HL-60 (cell line): ENCODE results near the gene CBX1.

ENCODE experiments used
- CTCF ChIP-seq: IDR thresholded peaks from one replicate; pipeline ENCODE4 v1.5.1; 2011; ENCODE audit warnings: low read length, control low read depth, inconsistent platforms; ENCODE audit not compliant: insufficient read depth
- POLR2AphosphoS5 ChIP-seq: IDR thresholded peaks from 2 replicates; pipeline ENCODE4 v1.6.1; 2012; ENCODE audit warnings: low read depth

GRCh38 chr17:48101012-48101720, at the start of gene CBX1:
- TF ChIP-seq CTCF (no peak), POLR2AphosphoS5 (no peak)
